ENCODE measurements around the gene PRR5L.

GRCh38 chr11:36388951-36389350 is 92.9 kb downstream of the PRR5L start:
- no peak for TF ChIP-seq ZNF274 (IDR thresholded peaks at IDR 0.05; ENCODE audit: low read depth, low read length)
- TF ChIP-seq YY1 (IDR thresholded peaks at IDR 0.05; ENCODE audit: insufficient read depth, insufficient read length): no peak

Measured in NT2/D1 (cell line).